Mammary epithelial cell (primary cell): ENCODE results near the gene TUBB3.

Experiments used
- EZH2 ChIP-seq: IDR thresholded peaks from 2 replicates; pipeline ENCODE4 v1.6.1; 2012; ENCODE audit warnings: low read length, inconsistent platforms, borderline replicate concordance
- TF ChIP-seq, protein P1 (sequence below), 2 donors: IDR thresholded peaks in 1 of 2; conservative IDR thresholded peaks in 1 of 2; 2 replicates each; pipeline ENCODE4 v1.5.1; 2011 to 2012; ENCODE audit warnings: inconsistent platforms in 2 of 2, low read length in 2 of 2, mild to moderate bottlenecking in 2 of 2, control low read depth in 1 of 2, low read depth in 1 of 2; ENCODE audit not compliant: insufficient read depth in 1 of 2; ENCODE audit errors: extremely low read depth in 1 of 2

DNA sequence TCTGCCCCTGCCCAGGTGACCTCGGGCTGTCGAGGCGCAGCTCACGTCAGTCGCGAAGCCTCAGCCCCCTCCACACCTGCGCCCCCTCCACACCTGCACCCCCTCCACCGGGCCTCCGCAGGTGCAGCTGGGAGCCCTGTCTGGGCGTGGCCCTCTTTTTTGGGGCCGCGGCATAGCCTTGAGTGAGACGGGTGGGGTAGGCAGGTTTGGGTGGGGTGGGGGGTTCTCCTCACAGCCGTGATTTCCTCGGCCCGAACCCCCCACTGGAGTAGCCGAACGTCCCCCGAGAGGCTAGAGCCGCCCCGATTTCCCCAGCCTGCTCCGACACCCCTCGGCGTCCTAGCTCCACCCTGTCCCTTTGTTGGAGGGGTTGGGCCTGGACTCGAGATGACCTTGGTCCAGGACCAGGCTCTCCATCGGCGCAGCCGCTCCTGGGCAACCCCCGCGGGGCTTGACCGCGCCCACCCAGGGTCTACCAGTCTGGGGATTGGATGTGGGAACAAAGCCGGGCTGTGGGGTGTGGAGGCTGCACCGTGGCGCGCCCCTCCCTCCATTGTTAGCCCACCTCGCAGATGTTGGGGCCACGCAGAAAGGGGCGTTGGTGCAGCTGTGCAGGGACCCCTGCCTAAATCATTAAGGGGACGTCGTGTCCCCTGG lies 626 bp downstream of the TUBB3 start:
- TF ChIP-seq, protein P1, sequence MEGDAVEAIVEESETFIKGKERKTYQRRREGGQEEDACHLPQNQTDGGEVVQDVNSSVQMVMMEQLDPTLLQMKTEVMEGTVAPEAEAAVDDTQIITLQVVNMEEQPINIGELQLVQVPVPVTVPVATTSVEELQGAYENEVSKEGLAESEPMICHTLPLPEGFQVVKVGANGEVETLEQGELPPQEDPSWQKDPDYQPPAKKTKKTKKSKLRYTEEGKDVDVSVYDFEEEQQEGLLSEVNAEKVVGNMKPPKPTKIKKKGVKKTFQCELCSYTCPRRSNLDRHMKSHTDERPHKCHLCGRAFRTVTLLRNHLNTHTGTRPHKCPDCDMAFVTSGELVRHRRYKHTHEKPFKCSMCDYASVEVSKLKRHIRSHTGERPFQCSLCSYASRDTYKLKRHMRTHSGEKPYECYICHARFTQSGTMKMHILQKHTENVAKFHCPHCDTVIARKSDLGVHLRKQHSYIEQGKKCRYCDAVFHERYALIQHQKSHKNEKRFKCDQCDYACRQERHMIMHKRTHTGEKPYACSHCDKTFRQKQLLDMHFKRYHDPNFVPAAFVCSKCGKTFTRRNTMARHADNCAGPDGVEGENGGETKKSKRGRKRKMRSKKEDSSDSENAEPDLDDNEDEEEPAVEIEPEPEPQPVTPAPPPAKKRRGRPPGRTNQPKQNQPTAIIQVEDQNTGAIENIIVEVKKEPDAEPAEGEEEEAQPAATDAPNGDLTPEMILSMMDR (conservative IDR thresholded peaks at IDR 0.05 in 1 of 2, IDR thresholded peaks at IDR 0.05 in 1 of 2; ENCODE audit: extremely low read depth in 1 of 2, insufficient read depth in 1 of 2, low read depth in 1 of 2, low read length in 2 of 2) = no peak
- no peak for TF ChIP-seq EZH2
